GM23248 (cell line): ENCODE data around the gene HELB.

Experiments used
- EZH2 ChIP-seq: fragments of 200-600 bp; sonication (generic); IDR thresholded peaks from 2 replicates; pipeline ENCODE4 v1.6.1; 2018; ENCODE audit warnings: antibody characterized with exemption, mild to moderate bottlenecking; ENCODE audit not compliant: insufficient read depth, poor library complexity, severe bottlenecking
- EZH2phosphoT487 ChIP-seq: fragments of 200-600 bp; sonication (generic); IDR thresholded peaks from 2 replicates; pipeline ENCODE4 v1.6.1; 2018; ENCODE audit warnings: antibody characterized with exemption, moderate library complexity, mild to moderate bottlenecking, low read depth; ENCODE audit not compliant: insufficient read depth

- no peak for TF ChIP-seq EZH2
- no peak for TF ChIP-seq EZH2phosphoT487
Measured at GRCh38 chr12:66341126-66341525, 38.8 kb downstream of the HELB start.
